Stimulated activated naive CD4-positive, alpha-beta T cell (primary cell): ENCODE data around the gene C12orf50.
"Not testable (repeated sequence)": the region's sequence is repeated elsewhere in the genome, so short reads cannot be mapped to it uniquely, and the experiment has no call there.

ENCODE experiments used
- DNase-seq, 6 experiments: peaks; one replicate each; lab custom pipeline; 2025; lab: John Stamatoyannopoulos, UW

C12orf50 gene, protein sequence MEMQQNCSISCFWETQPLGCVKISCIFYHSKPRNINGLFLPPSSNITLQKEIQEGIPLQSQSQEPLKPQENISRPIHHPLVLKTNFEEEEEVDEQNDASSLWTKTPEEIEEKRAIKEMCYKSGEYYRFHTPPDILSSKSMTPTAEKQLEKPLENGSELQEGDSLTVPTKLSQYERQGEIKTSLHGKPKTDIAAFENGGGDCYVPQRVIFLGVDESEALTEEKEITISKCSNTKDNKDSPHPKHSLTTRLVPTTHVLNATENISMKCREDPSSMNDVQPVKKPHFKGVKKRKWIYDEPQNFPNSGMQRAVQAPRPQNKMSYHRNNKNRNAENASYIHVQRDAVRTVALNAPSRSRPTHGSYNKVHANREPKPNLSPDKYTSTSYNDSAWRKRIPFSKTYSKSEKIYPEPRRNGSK

DNA sequence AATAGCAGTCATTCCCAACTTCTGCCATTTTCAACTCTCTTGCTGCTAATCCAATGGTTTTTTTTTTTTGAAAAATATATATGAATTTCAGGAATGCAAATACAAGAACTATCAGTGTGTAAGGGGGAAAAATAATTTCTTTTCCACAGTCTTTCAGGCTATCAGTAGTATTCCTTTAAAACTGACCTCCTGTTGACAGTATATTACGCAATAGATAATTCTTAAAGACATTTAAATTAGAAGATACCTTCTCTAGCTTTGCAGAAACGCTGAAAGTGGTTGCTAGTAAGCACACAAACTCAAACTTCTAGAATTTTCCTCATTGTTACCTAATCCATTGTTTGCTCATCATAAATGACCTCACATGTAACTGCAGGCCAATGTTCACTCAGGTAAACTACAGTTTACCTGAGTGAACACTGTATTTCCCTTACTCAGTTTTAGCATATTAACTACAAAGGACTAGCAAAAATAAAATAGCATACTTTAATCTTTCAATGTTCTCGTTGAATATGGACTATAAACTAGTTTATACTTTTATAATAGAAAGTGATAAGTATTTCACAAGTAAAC, at the start of gene C12orf50:
TSS of gene C12orf50 (minus strand) at position 309 of the 573 bp plus-strand sequence. CDS start 2,439 bp downstream, outside the sequence.
- DNase-seq = no peak

DNA sequence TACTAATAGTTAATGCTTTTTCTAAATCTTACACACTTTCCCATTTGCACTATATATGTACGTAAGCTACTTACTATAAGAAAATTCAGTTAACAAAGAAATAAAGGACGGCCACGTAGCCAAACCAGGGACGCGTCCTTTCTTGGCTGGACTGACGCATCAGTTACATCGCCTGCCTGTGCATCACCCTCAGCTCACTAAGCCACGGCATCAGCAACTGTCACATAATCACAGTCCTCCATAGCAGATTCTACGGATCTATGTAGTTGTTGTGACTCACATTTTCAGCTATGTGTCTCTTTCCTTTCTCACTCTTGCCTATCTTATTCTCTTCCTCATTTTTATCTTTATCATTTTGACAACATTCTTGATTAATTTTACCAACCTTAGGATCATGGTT, 38.1 kb upstream of the C12orf50 start:
- DNase-seq = no peak

DNA sequence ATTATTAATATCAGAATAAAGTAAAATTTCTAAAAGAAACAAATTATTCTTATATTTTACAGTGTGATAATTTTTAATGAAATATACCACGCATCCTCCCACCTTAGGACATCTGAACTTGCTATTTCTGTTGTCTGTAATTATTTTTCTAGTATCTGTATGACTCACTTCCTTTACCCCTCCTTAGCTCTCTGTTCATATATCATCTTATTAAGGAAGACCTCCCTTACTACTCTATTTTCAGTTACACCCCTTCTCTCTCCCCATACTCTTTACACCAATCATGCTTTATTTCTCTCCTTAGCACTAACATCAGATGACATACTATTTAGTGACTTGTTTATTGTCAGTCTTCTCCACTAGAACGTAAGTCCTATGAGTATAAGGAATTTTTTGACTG, 34.2 kb upstream of the C12orf50 start:
- DNase-seq = no peak

DNA sequence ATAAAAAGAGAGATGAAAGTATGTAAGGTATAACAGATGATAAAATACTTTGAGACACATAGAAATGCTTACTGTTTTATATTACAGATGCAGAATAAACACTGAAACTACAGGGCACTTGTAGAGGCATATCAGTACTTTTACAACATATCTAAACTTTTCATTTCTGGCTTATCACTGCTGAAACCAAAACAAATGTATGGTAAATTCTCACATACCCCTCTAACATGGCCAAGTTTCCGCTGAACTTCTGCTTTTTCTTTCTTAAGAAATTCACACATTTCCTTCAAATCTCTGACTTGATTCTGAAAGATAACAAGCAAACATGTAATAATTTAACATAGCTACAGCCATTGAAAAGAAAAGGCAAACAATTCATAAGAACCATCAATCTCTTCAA, 33.3 kb upstream of the C12orf50 start:
- DNase-seq = no peak

DNA sequence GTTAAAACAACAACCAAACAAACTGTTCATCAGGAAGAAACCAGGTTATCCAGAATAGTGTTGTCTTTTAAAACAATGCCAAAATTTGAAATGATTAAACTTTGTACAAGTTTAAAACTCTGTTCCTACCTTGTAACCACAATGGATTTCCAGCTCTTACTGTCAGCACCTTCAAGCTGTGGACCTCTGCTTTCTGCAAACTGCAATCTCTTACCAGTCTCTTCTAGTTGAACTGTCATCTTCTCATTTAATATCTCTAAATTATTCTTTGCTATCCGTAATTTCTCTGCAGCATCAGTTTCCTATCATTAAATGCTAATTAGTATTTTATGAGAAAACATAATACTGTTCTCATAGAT, 29.5 kb upstream of the C12orf50 start:
- no peak for DNase-seq

DNA sequence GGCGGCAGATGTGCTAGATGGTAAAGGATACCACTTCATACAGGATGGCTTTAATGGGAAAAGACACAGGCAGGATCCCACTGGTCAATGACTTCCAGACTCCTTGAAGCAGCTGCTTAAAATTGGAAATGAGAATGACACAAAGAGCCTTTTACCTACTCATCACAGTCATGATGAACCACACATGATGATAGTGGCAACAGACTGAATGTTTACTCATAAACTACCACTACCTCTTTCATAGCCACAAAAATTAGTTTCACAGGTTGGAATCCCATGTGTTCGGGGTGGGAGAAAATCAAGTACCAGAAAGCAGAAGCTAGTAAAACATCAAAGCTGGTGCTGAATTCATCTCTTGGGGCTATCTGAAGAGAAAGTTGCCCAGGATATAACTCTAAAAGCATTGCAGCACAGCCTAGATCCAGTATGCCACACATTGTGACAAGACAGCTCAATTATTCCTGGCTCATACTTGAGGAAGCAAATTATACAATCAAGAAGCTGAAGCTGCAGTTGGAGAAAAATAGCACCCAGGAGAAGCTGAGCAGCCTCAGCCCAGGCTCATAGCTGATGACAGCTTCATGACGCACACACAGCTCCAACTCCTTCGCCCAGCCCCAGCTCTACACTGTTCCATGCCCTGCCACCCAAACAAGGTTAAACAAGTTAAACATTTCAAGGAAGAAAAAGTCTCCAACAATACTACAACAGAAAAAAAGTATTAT, 29.0 kb upstream of the C12orf50 start:
- no peak for DNase-seq

DNA sequence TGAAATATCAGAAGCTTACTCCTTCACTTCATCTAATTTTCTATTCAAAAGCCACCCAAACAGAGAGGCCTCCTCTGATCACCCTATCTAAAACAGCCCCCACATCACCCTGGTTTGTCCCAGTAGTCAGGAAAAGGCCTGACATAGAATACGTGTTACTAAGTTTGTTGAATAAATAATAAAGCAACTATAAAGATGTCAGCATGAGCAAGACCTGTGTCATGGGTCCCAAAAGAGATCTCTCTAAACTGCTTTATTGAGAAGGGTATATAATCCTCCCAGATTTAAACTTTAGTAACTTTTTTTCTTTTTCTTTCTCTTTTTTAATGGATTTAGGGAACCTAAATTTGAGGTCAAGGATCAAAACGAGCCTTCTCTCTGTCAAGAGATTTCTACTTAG, 27.4 kb upstream of the C12orf50 start:
- no peak for DNase-seq

DNA sequence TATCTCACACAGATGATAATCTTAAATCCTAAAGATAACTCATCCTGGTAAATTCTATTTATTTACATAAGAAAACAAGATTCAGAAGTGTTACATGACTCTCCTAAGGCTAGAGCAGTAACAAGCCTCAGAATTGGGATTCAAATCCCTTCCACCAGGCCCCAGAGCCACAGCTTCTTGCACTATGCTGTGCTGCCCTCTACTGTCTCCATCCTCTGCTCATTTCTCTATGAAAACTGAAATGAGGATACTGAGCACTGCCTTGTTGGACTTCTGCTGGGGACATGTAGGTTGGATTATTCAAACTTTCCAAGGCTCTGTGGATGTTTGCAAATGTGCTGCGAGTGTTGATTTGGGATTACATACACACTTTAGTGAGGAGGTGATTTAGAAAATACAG, 23.5 kb upstream of the C12orf50 start:
- DNase-seq = peak in 1 of 6 experiments; percentile 14

DNA sequence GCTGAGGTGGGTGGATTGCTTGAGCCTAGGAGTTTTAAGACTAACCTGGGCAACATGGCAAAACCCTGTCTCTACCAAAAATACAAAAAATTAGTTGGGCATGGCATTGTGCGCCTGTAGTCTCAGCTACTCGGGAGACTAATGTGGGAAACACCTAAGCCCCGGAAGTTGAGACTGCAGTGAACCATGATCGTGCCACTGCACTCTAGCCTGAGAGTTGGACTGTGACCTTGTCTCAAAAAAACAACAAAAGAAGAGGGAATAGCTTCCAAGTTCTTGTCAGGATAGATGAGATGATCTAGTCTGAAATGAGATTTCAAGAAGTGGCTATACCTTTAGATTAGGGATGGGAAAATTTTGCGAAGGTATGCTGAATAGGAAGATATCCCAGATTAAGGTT, 14.8 kb upstream of the C12orf50 start:
- DNase-seq = no peak

DNA sequence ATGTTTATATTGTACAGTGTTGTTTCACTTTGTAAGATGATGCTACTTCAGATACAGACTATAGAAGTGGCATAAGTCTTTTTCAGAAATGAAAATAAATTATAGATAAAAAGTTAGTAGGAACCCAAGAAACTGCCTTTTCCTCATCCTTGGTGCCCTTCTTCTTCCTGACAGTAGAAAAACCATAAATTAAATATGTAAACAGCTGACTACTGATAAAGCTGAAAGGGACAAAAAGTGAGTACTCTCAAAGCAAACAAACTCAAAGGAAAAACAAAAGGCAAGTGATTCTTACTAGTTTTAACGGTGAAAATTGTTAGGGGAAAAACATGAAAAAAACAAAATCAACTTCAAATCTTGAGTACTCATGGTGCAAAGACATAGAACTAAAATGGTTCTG, 8.6 kb upstream of the C12orf50 start:
- DNase-seq = no peak

DNA sequence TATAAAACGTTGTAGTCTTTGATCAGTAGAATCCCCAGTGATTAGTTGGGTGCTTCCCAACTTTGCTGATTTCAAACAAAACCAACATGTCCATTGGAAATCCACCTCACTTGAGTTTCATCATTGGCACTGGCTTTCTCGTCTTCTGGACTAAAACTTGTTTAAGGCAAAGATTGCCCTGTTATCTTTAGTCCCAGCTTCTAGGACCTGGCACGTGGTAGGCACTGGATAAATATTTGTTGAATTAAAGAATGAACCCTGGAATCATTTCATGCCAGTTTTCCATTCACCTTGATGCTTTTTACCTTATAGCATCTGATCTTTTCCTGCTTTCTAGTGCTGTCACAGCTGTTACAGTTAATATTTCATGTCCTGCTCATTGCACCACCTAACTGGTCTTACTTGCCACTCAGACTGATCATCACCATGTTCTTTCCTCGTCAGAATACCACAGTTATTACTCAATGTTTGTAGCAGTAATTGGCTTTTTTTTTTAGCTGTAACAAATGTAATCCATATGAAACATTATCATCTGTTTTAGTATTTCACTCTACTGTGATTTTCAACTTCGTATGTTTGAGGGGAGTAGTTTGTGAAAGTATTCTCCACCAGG, 7.3 kb upstream of the C12orf50 start:
- no peak for DNase-seq

DNA sequence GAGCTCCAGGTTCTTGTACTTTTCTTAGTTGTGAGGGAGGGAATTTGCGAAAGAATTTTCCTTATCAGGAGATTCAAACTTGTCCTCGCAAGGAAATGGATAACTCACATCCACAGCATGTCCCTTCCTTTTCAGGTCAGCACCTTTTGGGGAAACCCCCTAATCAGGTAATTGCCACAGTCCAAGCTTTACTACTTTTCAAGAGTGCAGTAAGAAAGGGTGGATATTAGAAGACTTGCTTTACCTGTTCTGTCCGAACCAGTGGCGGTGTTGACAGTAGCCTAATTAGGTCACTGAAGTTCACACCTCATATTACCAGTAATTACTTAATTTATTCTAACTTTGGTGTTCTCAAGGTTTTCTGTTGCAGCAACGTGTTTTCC, 6.7 kb upstream of the C12orf50 start:
- DNase-seq = no peak

DNA sequence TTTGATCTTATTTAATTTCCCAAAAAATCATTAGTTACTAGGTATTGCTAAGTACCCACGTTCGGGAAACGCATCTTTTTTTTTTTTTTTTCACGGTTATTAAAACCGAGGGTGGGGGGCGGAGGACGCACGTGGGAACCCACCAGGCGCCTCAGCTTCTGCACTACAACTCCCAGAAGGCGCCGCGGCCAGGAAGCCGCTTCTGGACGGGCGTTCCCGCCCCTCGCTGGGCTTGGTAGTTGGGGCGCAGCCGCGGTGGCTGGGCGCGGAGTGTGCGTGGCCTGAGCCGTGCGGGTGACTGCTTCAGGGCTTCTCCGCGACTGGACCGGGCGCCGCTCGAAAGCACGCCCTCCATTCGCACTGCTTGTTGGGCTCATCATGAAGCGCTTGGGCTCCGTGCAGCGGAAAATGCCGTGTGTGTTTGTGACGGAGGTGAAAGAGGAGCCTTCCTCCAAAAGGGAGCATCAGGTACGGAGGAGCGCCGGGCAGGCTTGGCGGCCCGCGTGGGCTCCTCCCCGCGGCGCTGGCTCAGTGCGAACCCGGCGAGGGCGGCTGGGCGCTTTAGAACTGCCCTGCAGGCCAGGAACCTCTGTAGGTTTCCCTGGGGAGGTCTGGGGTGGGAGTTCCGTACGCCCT, 6.2 kb upstream of the C12orf50 start:
- peak; percentile 75 to 88 (median 82) for DNase-seq

DNA sequence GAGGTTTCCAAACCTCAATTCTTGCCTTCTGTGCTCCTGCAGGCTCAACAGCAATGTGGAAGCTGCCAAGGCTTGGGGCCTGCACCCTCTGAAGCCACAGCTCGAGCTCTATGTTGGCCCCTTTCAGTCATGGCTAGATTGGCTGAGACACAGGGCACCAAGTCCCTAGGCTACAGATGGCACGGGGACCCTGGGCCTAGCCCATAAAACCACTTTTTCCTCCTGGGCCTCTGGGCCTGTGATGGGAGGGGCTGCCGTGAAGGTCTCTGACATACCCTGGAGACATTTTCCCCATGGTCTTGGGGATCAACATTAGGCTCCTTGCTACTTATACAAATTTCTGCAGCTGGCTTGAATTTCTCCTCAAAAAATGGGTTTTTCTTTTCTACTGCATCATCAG, 2.0 kb upstream of the C12orf50 start:
- DNase-seq = not testable (repeated sequence)

DNA sequence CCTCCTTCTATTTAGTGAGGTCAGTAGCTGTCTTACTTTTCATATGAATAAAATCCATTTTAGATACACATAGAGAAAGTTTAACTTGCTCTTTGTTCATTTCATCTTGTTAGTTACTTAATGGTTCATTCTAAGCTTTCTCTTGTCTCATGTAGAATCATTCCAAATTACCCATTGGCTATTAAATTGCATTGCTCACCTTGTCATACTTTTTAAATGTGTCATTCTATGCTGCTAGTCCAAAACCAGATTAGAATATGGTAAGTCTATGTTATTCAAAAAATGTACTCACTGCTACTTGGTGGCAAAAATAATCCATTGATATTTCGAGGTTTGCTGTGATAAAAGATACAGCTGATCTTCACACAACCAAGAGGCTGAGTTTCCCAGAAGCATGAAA, 3.0 kb downstream of the C12orf50 start:
- no peak for DNase-seq

DNA sequence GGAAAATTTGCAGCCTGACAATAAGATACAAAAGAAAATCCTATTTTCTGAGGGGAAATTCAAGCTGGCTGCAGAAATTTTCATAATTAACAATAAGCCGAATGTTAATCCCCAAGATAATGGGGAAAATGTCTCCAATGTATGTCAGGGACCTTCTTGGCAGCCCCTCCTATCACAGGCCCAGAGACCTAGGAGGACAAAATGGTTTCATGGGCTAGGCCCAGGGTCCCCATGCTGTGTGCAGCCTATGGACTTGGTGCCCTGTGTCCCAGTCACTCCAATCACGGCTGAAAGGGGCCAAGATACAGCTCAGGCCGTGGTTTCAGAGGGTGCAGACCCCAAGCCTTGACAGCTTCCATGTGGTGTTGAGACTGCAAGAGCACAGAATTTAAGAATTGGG, 11.2 kb downstream of the C12orf50 start:
- no peak for DNase-seq

DNA sequence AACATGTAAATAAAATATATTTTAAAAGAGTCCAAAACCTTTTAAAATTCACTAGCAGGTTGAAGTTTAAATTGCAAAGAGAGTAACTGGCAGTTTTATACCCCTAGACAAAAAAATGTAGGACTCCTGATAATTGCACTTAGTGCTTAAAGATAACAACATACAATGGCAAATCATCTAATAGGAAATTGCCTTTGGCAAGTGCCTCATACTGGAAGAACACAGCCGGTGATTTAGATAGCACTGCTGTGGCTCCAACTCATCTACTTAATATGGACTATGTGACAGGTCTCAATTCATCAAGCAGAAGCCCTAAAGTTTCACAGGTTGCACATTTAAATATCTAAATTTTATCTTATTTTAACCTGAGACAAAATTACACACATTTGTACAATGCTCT, 13.4 kb downstream of the C12orf50 start:
- DNase-seq = no peak

DNA sequence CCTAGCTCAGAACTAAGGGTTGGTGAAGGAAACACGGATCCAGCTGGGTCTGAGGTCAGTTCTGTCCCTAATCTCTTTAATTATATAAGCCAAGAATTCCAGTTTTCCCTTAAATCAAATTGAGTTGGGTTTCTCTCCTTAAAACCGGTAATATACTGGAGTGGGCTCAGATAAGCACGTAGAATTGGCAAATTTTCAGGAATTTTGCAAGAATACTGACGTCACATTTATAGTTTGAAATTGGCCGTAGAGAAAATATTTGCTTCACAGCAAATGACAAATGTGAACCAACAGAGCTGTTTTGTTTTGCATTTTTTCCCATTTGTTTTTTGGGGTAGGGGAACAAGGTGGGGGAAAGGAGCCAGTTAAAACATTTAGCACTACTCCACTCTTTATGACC, 17.4 kb downstream of the C12orf50 start:
- DNase-seq = no peak

DNA sequence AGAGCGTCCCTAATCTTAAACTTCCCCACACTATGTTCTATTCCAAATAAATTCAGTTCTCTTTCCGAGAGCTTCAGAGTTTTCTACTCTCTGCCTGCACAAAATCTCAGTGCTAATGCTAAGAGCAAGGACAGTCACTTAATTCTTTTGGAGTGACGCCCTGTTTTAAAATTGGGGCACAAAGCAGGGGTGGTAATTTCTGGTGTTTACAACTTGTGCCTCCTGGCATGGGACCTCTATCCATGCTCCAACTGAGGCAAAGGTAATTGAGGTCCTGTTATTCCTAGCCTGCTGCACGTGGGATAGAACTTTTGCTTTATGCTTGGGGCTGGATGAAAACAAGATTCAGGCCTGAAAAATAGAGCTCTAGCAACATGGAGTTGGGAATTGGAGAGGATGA, 22.9 kb downstream of the C12orf50 start:
- no peak for DNase-seq

DNA sequence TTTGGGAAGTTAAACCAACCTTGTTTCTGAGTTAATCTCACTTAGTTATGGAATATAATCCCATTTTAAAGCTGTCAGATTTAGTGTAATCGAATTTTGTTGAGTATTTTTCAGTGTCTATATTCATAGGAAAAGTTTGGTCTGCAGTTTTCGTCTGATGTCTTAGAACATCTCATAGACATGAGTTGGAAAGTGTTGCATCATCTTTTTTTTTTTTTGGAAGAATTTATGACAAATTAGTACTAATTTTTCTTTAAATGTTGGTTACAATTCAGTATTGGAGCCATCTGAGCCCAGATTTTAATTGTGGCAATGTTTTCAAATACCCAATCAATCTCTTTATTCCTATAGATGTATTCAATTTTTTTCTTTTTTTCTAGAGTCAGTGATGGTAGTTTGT, 27.9 kb downstream of the C12orf50 start:
- no peak for DNase-seq

DNA sequence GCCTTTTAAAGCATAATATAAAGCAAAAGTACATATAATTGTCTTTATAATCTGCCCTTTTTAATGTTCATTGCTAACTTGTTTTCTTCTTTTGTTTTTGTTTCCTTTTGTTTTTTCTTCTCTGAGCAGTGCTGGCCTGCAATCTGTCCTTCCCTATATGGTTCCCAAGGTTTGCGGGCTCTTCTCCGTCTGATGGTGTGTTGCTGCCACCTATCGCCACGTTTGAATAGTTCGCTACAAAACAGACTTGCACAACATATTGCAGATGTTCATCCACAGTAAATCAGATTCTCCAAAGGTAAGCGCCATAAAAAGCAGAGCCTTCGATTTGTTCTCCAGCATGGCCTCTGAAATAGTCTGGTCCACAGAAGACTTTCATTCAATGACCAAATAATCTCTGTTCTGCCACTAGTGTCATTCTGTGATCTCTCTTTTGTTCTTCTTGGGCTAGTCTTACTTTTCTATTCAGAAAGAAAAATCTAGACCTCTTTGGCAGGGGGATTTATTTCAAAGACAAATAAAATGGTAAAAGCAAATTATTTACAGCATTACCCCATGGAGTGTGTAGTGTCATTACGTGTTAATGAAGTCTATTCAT, 33.5 kb downstream of the C12orf50 start:
- DNase-seq = peak in 3 of 6 experiments; percentile 3 to 7 (median 6)

DNA sequence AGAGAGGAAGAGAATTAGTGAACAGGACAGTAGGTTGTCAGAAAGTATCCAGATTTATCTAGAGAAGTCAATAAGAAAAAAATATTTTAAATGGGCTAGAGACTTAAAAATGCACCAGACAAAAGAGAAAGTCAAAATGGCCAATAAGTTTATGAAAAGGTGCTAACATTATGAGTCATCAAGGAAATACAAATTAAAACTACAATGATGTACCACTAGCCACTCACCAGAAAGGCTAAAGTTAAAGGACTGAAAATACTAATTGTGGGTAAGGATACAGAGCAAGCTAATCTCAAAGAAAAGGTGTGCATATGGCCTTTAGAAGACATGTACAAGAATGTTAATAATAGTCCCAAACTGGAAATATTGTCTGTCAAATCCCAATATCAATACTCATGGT, 37.7 kb downstream of the C12orf50 start:
- DNase-seq = no peak
